Hepatic stellate cell (primary cell): ENCODE data around the gene ADARB2.
"Not testable (repeated sequence)": the region's sequence is repeated elsewhere in the genome, so short reads cannot be mapped to it uniquely, and the experiment has no call there.

Experiments
- DNase-seq: peaks from one replicate; pipeline ENCODE4 v3.0.0; 2011; ENCODE audit warnings: low spot score

ADARB2 gene

DNA sequence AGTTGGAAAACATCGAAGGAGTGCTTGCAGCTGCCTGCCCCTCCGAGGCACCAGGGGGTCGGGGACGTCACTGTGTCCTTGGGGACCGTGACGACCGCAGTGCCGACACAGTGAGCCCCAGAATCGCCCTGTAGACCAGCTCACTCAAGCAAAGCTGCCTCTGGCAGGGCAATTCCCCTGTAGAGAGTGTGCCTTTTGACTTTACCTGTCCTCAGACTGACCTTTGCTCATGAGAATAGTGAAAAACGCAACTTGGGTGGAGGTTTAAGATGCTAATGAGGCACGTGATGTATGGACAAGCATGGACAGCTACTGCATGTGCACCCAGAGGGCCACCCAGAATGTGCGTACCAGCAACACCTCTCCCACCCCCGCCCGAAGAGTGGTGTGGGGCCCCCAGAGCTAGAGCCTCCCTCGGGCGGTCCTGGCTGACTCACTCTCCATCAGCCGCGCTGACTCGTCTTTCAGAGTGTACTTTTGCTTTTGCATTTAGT is 271.9 kb downstream of the ADARB2 start:
- no peak for DNase-seq

DNA sequence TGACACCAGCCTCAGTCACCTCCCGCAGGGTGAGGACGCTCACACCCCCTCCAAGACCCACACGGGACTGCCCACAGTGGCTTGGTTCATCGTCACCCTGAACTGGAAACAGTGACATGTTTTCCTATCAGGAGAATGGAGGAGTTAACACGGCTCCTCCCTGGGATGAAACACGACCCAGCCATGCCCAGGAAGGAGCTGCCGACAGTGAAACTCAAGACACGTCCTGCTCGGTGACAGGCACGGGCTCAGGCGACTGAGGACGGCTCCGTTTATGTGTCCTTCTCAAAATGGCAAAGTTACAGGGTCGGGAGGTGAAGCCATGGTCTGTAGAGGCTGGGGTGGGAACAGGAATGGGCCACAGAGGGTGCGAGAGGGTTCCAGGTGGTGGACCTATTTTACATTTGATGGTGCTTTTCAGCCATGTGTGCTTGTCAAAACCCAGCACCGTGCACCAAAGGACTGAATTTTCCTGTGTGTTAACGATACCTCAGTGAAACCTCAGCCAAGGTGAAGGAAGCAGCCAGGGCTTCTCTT is 272.4 kb downstream of the ADARB2 start:
- no peak for DNase-seq

DNA sequence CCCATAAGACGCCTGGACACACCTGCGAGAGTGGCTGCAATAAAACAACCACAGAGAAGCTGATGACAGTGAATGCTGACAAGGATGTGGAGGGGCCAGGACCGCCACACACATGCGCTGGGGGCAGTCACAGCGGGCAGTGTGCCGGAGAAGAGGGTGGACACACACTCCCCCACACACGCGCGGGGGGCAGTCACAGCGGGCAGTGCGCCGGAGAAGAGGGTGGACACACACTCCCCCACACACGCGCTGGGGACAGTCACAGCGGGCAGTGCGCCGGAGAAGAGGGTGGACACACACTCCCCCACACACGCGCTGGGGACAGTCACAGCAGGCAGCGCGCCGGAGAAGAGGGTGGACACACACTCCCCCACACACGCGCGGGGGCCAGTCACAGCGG is 273.4 kb downstream of the ADARB2 start:
- not testable (repeated sequence) for DNase-seq

DNA sequence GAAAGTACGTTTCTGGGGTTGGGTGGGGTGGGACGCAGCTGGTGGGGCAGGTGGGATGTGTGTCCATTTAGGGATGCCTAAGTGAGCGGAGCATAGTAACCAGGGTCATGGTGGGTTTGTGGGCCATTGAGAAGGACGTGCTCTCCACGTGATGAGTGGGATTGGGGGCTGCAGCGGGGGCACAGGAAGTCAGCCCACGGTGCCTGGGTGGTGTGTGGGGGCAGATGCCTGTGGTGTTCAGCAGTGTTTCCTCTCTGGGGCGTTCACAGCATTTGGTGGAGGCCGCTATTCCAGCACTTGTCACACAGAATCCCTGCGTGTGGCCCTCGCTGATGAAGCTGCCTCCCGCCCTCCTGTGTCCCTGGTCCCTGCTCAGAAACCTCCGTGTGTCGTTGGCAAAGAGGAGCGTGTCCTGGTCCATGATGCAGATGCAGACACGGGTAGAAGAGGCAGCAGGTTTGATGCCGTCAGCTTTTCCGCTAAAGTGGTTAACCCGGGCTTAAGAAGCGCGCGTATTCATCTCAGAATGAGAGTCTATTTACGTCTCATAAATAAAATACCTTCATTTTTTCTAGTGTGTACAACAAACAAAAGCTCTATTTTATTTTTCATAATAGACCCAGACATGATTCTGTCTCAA is 274.2 kb downstream of the ADARB2 start:
- DNase-seq = no peak

DNA sequence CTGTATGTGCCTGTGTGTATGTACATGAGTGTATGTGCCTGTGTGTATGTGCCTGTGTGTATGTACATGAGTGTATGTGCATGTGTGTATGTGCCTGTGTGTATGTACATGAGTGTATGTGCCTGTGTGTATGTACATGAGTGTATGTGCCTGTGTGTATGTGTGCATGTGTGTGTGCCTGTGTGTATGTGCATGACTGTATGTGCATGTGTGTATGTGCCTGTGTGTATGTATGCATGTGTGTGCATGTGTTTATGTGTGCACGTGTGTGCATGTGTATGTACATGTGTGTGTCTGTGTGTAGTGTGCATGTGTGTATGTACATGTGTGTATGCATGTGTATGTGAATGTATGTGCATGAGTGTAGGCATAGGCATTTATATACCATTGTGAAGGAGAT is 274.8 kb downstream of the ADARB2 start:
- no peak for DNase-seq

DNA sequence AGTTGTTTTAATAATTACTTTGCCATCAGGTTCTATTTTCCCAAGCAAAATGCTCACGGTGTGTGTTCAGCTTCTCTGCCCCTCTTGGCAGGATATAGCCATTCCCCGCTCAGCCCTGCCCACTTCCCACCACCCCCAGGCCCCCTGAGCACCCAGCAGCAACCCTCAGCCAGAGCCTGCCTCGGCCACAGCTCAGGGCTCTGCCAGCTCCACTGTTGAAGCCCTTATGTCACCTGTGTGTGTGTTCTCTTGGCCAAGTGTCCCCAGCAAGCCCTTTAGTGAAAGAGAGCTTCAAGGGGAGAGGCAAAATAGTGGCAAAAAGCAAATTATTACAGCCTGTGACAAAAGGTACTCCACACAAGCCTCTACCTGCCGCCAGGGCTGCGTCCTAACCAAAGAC is 275.3 kb downstream of the ADARB2 start:
- no peak for DNase-seq

DNA sequence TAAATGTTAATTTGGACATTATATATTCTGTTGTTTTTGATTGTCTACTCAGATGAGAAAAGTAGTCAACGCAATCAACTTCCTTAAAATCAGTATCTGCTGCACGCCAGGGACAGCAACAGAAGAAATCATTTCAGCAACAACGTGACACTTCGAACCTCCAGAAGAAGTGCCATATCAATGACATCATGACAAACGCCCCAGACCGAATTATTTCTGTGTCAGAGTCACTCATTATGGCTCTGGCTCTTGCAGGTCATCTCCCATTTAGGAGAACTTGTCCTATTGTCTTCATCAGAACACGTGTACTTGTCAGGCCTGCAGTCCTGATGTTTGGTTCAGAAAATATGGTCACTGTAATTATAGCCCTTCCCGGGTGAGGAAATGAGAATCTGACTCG is 276.3 kb downstream of the ADARB2 start:
- no peak for DNase-seq

DNA sequence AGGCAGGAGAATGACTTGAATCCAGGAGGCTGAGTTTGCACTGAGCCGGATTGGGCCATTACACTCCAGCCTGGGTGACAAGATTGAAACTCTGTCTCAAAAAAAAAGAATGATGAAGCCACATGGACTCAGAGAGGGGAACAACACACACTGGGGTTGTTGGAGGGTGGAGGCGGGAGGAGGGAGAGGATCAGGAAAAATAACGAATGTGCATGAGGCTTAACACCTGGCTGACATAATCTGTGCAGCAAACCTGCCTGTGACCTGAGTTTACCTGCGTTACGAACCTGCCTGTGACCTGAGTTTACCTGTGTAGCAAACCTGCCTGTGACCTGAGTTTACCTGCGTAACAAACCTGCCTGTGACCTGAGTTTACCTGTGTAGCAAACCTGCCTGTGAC is 277.7 kb downstream of the ADARB2 start:
- DNase-seq = not testable (repeated sequence)

DNA sequence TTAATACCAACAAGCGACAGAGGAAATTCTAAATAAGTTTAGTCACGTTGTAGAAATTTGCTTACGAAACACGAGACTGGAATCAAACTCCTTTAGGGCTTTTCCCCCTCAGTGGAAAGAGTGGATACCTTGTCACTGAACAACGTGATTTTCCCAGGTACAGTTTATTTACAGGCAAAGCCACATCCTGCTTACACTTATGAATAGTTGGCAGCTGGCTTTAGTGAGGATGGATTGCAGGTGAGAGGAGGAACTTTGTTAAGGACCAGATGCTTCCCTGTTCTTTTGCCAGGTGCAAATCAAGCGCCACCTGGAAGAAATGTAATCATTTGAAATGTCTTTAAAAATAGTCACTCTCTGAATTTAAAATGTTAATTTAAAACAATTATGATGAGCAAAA is 282.4 kb downstream of the ADARB2 start:
- DNase-seq = no peak

DNA sequence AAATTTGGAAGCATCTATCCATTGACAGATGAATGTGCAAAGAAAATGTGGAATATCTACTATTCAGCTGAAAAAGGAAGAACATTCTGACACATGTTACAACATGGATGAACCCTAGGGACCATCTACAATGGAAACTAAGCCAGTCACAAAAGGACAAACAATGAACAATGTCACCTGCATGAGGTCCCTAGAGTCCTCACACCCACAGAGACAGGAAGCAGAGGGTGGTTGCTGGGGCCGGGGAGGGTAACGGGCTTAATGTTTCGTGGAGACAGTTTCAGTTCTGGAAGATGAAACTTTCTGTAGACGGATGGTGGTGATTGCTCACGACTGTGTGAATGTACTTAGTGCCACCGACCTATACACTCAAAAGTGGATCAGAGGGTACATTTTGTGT is 282.9 kb downstream of the ADARB2 start:
- DNase-seq = no peak

DNA sequence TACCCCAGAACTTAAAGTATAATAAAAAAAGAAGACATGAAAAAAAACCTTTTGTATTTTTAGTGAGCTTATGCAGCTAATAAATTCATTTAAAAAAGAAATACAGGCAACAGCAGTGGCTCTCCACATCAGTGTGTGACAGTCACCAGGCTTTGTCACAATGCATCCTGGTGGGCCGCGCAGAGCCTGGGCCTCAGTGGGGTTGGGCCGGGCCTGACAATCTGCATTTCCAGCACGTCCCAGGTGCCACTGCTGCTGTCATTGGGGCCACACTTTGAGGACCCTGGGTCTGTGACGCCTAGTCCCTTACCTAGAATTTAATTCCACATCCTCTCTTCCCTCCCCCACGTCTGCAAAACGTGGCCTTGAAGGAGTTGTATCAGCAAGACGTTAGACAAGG is 284.5 kb downstream of the ADARB2 start:
- DNase-seq = no peak

DNA sequence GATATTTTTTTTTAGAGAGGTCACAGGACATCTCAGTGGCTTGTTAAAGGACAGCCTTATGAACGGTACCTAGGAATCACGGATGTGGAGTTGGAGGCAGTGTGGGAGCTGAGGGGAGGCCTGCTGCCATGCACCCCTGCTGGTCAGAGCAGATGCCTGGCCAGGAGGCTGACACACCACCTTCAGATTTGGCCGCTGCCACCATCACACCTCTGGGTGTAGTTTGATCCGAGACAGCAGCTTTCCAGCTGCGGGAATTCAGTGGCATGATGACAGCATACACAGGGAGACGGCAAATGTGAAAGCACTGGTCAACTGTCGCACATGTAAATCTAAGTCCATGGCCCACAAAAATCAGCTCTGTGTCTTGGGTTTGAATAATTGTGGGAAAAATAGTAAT is 285.4 kb downstream of the ADARB2 start:
- no peak for DNase-seq

DNA sequence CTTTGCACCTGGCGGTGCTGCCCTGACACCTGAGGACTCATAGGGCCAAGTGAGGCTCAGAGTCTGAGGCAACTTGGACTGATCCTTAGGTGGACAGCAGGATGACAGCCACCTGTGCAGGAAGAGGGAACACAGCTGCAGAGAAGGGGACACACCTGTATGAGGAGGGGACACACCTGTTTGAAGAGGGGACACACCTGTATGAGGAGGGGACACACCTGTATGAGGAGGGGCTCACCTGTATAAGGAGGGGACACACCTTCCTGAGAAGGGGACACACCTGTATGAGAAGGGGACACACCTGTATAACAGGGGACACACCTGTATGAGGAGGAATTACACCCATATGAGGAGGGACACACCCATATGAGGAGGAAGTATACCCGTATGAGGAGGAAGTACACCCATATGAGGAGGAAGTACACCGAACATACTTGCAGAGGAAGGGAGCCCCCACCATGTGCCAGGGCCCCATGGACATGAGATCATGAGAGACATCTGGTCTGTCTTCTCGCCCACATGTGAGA is 285.9 kb downstream of the ADARB2 start:
- no peak for DNase-seq

DNA sequence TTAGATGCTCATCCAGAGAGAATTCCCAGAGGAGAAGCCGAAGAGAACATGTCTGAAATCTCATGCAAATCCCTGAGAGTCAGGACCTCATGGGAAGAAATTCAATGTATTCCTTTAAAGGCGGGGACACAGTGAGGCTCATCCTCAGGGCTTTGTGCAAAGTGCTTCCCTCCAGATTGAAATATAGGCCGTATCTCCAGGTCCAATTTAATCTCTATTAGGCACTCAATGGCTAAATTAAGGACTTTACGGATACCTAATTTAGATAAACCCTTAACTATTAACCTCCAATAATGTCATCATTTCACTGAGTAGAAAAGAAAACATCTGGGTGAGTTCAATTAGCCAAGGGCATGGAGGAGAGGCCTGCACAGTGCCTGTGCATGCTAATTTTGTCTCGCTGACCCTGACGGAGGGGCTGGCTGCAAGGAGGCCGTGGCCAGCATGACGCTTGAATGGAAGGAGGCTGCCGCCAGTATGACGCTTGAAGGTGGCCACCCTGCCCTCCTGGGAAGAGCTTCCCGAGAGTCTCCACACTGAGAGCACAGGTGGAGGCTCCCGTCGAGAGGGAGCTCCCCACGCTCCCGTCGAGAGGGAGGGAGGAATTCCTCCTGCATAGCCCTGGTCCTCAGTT is 287.6 kb downstream of the ADARB2 start:
- no peak for DNase-seq

DNA sequence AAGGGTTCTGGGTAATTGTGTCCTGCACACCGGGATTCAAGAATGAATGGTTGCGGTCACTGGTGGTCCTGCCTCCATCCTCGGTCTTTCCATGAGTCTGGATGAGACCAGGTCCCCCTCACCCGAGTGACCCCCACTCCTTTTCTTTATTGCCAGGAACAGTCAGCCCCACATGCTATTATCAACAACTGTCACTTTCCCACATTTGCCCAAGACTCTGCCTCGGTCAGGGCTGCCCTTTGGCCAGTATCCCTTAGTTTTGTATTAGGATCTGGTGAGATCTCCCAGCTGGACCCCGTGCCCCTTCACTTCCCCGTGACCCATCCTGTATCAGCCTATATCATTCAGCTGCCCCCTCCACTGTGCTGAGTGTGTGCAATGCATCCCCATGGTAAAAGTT is 288.3 kb downstream of the ADARB2 start:
- no peak for DNase-seq

DNA sequence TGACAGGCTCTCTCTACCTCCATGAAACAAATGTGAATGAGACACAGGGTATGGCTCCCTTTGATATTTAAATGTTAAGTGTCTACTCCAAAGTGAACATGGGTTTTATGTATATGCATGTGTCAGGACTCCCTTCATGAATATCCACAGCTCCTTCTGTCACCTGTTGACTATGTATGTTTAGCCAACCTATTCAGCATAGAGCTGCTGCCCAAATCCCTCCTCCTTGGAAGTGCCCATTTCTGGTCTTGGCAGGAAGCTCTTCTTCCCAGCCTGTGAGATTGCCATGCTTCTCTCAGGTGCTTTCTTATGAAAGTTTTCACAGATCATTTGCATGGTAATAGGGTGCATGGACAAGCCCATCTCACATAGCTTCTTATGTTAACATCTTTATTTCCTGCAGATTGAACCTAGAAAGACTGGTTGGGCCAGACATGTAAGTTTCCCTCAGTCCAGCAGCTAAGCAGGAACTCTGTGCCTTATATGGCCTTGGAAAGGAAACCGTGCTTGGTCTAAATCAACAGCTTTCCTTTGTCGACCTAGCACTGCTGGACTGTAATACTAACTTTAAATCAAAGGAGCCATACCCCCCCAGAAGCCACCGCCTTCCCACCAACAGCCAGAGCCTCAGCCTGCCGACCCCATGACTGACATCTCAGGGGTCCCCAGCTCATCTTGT is 288.9 kb downstream of the ADARB2 start:
- no peak for DNase-seq

DNA sequence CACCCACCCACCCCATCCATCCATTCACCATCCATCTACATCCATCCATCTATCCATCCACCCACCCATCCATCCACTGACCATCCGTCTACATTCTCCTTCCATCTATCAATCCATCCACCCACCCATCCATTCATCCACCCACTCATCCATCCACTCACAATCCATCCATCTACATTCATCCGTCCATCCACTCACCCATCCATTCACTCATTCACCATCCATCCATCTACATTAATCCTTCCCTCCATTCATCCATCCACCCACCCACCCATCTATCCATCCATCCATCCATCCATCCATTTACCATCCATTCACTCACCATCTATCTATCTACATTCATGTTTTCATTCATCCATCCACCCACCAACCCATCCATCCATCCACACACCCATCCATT is 292.5 kb downstream of the ADARB2 start:
- DNase-seq = no peak

DNA sequence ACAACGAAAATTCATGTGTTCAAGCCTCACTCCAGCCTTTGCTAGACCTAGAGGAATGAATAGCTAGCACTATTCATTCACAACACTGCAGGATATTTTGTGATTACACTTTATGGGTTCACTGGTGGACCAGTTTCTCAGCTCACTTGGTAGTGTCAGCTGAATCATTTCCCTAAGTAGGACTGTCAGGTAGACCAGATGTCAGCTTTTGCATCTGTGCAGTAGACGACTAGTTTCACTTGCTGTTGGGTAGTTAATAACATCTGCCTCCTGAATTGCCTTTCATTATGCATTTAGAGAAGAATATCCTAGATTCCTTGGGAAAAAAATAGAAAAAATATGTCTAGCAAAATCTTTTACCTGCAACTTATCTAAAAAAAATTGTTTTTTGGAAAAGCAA is 296.4 kb downstream of the ADARB2 start:
- DNase-seq = no peak

DNA sequence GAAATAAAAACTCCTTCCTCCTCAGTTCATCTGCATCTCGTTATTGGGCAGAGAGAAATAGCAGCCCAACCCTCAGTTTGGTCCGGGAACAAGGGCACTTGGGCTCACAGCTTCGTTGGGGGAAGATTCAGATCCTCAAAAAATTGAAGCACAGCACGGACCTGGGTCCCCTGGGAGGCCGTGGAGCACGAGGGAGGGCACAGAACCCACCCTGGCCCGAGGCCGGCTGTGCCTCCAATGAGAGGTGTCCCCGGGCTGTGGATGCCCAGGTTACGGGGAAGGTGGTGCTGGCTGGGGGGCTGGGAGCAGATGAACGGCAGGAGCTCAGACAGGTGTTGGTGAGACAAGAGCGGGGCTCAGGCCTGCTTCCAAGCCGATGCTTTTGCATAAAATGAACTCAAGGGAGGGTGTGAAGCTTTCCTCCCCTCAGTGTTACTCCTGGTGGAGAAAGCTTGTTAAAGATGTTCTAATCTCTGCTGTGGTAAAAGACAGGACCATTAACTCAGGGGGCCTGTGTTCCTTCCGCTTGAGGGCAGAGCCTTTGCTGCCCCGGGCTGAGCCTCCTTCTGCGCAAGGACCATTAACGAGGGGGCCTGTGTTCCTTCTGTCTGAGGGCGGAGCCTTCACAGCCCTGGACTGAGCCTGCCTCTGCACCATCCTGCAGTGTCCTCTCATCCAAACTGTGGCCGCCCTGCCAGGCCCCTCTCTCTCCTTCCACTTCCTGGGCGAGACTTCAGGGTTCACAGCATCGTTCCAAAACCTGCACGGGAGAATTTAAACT is 302.2 kb downstream of the ADARB2 start:
- DNase-seq = no peak

DNA sequence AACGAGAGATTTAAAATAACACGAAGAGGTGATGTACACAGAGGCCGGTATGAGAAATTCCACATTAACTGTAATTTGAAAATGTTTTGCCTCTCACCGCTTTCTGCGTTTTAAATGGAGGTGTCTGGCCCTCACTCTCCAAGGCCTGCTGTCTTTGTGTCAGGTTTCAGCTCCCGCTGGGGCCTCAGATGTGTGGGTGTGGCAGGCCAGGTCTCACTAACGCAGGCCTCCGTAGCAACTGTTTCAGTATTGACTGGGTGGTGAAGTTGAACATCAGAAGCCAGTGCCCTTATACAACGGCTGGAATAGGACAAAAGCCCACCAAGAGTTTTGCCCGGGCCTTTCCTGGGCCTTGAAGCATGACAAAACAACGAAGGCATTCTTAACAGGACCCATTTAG is 303.1 kb downstream of the ADARB2 start:
- no peak for DNase-seq

DNA sequence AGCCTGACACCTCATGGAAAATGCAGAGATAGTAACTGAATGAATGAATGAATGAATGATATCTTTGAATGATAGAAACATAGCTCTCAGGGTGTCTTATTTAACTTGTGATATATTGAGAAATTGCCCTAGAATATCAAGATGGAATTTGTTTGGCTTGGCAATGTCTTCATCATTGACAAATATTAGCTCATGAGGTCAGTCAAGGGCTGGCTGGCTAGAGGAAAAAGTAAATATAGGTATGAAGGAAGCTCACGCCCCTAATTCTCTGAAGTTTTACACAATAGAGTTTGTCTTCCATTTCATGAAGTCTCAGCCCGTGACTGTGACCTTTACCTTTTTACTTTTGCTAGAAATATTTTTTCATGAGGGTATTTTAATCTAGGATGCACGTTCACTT is 305.2 kb downstream of the ADARB2 start:
- DNase-seq = no peak

DNA sequence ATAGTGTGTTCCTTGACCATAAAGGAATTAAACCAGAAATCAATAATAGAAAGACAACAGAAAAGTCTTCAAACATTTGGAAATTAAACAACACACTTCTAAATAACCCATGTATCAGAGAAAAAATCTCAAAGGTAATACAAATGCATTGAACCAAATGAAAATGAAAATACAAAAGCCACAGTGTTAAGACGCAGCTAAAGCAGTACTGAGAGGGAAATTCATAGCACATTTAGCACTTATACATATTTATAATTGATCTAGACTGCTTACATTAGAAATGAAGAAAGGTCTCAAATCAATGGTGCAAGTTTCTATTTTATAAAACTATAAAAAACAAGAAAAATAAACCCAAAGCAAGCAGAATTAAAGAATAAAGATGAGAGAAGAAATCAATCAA is 306.1 kb downstream of the ADARB2 start:
- no peak for DNase-seq
